Stomach smooth muscle (tissue), 2 donors: ENCODE data around the gene B3GNT2.

Source experiments
- H3K27ac ChIP-seq: one replicate; pipeline ENCODE4 v1.7.0; 2013; ENCODE audit warnings: mild to moderate bottlenecking, low read length, inconsistent platforms
- H3K27me3 ChIP-seq, 2 donors: one replicate each; pipeline ENCODE4 v1.7.0; 2013; ENCODE audit warnings: low read length in 2 of 2; ENCODE audit not compliant: insufficient read depth in 2 of 2, control insufficient read depth in 1 of 2
- H3K36me3 ChIP-seq, 2 donors: one replicate each; pipeline ENCODE4 v1.7.0; 2013; ENCODE audit warnings: low read length in 2 of 2; ENCODE audit not compliant: control insufficient read depth in 2 of 2, insufficient read depth in 2 of 2
- H3K4me1 ChIP-seq: one replicate; pipeline ENCODE4 v1.7.0; 2013; ENCODE audit warnings: low read length; ENCODE audit not compliant: control insufficient read depth, insufficient read depth
- H3K4me3 ChIP-seq, 2 donors: one replicate each; pipeline ENCODE4 v1.7.0; 2013; ENCODE audit warnings: low read length in 2 of 2
- H3K9ac ChIP-seq, 2 donors: one replicate each; pipeline ENCODE4 v1.7.0; 2013; ENCODE audit warnings: low read length in 2 of 2, mild to moderate bottlenecking in 1 of 2
- H3K9me3 ChIP-seq, 2 donors: one replicate each; pipeline ENCODE4 v1.7.0; 2013; ENCODE audit warnings: low read length in 2 of 2; ENCODE audit not compliant: control insufficient read depth in 2 of 2
- donor health status: healthy.
- donor health status: Pancreatic carcinoma.

B3GNT2 gene

GRCh38 chr2:62186156-62186905, 9.6 kb upstream of the B3GNT2 start:
- H3K9ac ChIP-seq: no peak overlapping the region
- H3K9me3 ChIP-seq: no peaks in the 10 kb centered on the region
- no peaks in the 10 kb centered on the region for H3K36me3 ChIP-seq
- H3K27ac ChIP-seq: no peak overlapping the region
- no peak overlapping the region for H3K4me3 ChIP-seq
- peaks cover 2% of the 10 kb centered on the region for H3K4me1 ChIP-seq
- no peaks in the 10 kb centered on the region for H3K27me3 ChIP-seq

GRCh38 chr2:62187246-62187645, 8.7 kb upstream of the B3GNT2 start:
- no peak overlapping the region for H3K27ac ChIP-seq
- no peak overlapping the region for H3K9ac ChIP-seq
- no peaks in the 10 kb centered on the region for H3K27me3 ChIP-seq
- no peaks in the 10 kb centered on the region for H3K36me3 ChIP-seq
- peaks cover 2% of the 10 kb centered on the region for H3K4me1 ChIP-seq
- no peak overlapping the region for H3K4me3 ChIP-seq
- no peaks in the 10 kb centered on the region for H3K9me3 ChIP-seq

- Histone ChIP-seq H3K9ac (no peak overlapping the region), H3K36me3 (no peaks in the 10 kb centered on the region), H3K4me3 (no peak overlapping the region), H3K27me3 (no peaks in the 10 kb centered on the region), H3K27ac (no peak overlapping the region), H3K4me1 (peaks cover 2% of the 10 kb centered on the region), H3K9me3 (no peaks in the 10 kb centered on the region)
These were observed 7.5 kb upstream of the B3GNT2 start for GRCh38 chr2:62188416-62188815.

GRCh38 chr2:62189196-62189595, 6.7 kb upstream of the B3GNT2 start:
- H3K36me3 ChIP-seq: no peaks in the 10 kb centered on the region
- no peak overlapping the region for H3K4me3 ChIP-seq
- H3K27ac ChIP-seq: no peak overlapping the region
- H3K27me3 ChIP-seq: no peaks in the 10 kb centered on the region
- H3K4me1 ChIP-seq: peaks cover 2% of the 10 kb centered on the region
- H3K9me3 ChIP-seq: no peaks in the 10 kb centered on the region
- no peak overlapping the region for H3K9ac ChIP-seq

- H3K9me3 ChIP-seq: no peaks in the 10 kb centered on the region
- H3K36me3 ChIP-seq: no peaks in the 10 kb centered on the region
- H3K27me3 ChIP-seq: no peaks in the 10 kb centered on the region
- no peak overlapping the region for H3K27ac ChIP-seq
- no peak overlapping the region for H3K9ac ChIP-seq
- H3K4me3 ChIP-seq: no peak overlapping the region
- H3K4me1 ChIP-seq: peaks cover 15% of the 10 kb centered on the region
These were observed 3.1 kb upstream of the B3GNT2 start for GRCh38 chr2:62192811-62193210.

- Histone ChIP-seq H3K4me1 (peaks cover 21% of the 10 kb centered on the region), H3K9ac (peak overlapping the region; percentile 76 to 84), H3K9me3 (no peaks in the 10 kb centered on the region), H3K27me3 (no peaks in the 10 kb centered on the region), H3K4me3 (peak overlapping the region; percentile 78 to 93), H3K36me3 (no peaks in the 10 kb centered on the region), H3K27ac (peak overlapping the region; percentile 41)
These were observed 1.1 kb upstream of the B3GNT2 start for GRCh38 chr2:62194558-62195420.

- H3K4me1 ChIP-seq: peaks cover 21% of the 10 kb centered on the region
- peak overlapping the region; percentile 75 to 81 for H3K9ac ChIP-seq
These were observed 475 bp downstream of the B3GNT2 start for GRCh38 chr2:62196278-62196901.

GRCh38 chr2:62197011-62197924, 1.4 kb downstream of the B3GNT2 start:
- Histone ChIP-seq H3K27me3 (no peaks in the 10 kb centered on the region), H3K27ac (no peak overlapping the region), H3K4me3 (peak overlapping the region; percentile 76 to 93), H3K9ac (peak overlapping the region; percentile 33 to 64), H3K4me1 (peaks cover 23% of the 10 kb centered on the region), H3K9me3 (no peaks in the 10 kb centered on the region), H3K36me3 (no peaks in the 10 kb centered on the region)

More at GRCh38 chr2:62196278-62196901, 475 bp downstream of the B3GNT2 start:
- H3K9me3 ChIP-seq: no peaks in the 10 kb centered on the region
- H3K27me3 ChIP-seq: no peaks in the 10 kb centered on the region
- H3K27ac ChIP-seq: peak overlapping the region; percentile 62
- no peaks in the 10 kb centered on the region for H3K36me3 ChIP-seq
- H3K4me3 ChIP-seq: peak overlapping the region; percentile 76 to 93

GRCh38 chr2:62197925-62198633, 2.2 kb downstream of the B3GNT2 start:
- Histone ChIP-seq H3K27ac (no peak overlapping the region), H3K4me1 (peaks cover 25% of the 10 kb centered on the region), H3K9ac (peak overlapping the region; percentile 33 to 64), H3K9me3 (no peaks in the 10 kb centered on the region), H3K36me3 (no peaks in the 10 kb centered on the region), H3K4me3 (peak overlapping the region; percentile 76 to 93), H3K27me3 (no peaks in the 10 kb centered on the region)
